Neural cell (in vitro differentiated cells): ENCODE measurements around the gene SLC30A7.

ENCODE experiments used
- EP300 ChIP-seq: fragments of 450-650 bp; conservative IDR thresholded peaks from 2 replicates; pipeline ENCODE4 v1.6.1; 2014; ENCODE audit warnings: antibody characterized with exemption, mild to moderate bottlenecking, moderate library complexity; ENCODE audit not compliant: poor library complexity, severe bottlenecking
- EZH2 ChIP-seq: fragments of 200-600, 300-800 bp; shearing (Covaris generic), sonication (generic); IDR thresholded peaks from 2 replicates; pipeline ENCODE4 v1.6.1; 2014; ENCODE audit warnings: antibody characterized with exemption, low read length, borderline replicate concordance, mild to moderate bottlenecking; ENCODE audit not compliant: insufficient read depth, poor library complexity, severe bottlenecking
- POLR2AphosphoS5 ChIP-seq: IDR thresholded peaks from 2 replicates; pipeline ENCODE4 v1.6.1; 2012
- REST ChIP-seq: IDR thresholded peaks from 2 replicates; pipeline ENCODE4 v1.6.1; 2012; ENCODE audit warnings: borderline replicate concordance
- SMC3 ChIP-seq: fragments of 450-650 bp; conservative IDR thresholded peaks from 2 replicates; pipeline ENCODE4 v1.6.1; 2014; ENCODE audit warnings: antibody characterized with exemption, mild to moderate bottlenecking, moderate library complexity; ENCODE audit not compliant: poor library complexity
- TAF1 ChIP-seq: IDR thresholded peaks from 2 replicates; pipeline ENCODE4 v1.6.1; 2012; ENCODE audit warnings: low read depth
- TF ChIP-seq, protein P1 (sequence below): fragments of 450-650 bp; IDR thresholded peaks from 2 replicates; pipeline ENCODE4 v1.5.1; 2014; ENCODE audit warnings: antibody characterized with exemption, mild to moderate bottlenecking, moderate library complexity; ENCODE audit not compliant: poor library complexity, severe bottlenecking

DNA sequence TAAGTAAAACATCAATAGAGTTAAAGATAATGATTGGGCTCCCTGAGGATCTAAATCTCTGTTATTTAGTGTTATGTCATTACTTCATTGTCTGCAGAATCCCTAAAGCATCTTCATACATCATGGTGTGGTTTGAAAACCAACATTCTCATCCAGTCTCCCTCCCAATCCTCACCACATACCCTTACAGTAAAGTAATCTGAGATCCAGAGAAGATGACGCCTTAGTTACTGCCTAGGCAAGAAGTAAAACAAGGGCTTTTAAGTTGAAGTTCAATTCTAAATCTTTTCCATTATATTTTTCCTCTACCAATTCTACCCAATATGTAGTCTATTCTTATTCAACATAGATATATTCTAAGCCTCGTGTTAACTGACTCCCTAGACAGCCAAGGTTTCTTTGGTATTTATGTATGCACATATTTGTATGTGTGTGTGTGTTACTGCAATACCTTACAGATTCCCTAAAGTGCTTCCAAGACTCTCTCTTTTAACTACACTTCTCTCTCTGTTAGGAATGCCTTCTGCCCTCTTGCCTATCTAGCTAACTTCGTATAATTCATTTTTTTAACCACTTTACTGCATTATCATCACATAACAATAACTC is 112.4 kb downstream of the SLC30A7 start:
- TF ChIP-seq, protein P1, sequence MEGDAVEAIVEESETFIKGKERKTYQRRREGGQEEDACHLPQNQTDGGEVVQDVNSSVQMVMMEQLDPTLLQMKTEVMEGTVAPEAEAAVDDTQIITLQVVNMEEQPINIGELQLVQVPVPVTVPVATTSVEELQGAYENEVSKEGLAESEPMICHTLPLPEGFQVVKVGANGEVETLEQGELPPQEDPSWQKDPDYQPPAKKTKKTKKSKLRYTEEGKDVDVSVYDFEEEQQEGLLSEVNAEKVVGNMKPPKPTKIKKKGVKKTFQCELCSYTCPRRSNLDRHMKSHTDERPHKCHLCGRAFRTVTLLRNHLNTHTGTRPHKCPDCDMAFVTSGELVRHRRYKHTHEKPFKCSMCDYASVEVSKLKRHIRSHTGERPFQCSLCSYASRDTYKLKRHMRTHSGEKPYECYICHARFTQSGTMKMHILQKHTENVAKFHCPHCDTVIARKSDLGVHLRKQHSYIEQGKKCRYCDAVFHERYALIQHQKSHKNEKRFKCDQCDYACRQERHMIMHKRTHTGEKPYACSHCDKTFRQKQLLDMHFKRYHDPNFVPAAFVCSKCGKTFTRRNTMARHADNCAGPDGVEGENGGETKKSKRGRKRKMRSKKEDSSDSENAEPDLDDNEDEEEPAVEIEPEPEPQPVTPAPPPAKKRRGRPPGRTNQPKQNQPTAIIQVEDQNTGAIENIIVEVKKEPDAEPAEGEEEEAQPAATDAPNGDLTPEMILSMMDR = no peak
- TF ChIP-seq EP300 (no peak), EZH2 (no peak), REST (no peak), POLR2AphosphoS5 (no peak), TAF1 (no peak), SMC3 (no peak)
